GM18511 (cell line): ENCODE data around the gene ZKSCAN2.

Experiments used
- ATAC-seq: cut with Tn5 transposase; IDR thresholded peaks from one replicate; pipeline ENCODE4 v1.9.1; 2021; ENCODE audit warnings: mild to moderate bottlenecking, moderate library complexity; ENCODE audit not compliant: unreplicated experiment

Gene ZKSCAN2

GRCh38 chr16:25224731-25225319, 32.8 kb downstream of the ZKSCAN2 start:
- no peak for ATAC-seq

- no peak for ATAC-seq
These were observed 33.7 kb downstream of the ZKSCAN2 start for GRCh38 chr16:25223964-25224363.

- no peak for ATAC-seq
These were observed 34.7 kb downstream of the ZKSCAN2 start for GRCh38 chr16:25222959-25223358.

GRCh38 chr16:25219070-25219737, 38.4 kb downstream of the ZKSCAN2 start:
- ATAC-seq, result no peak

GRCh38 chr16:25217921-25218320, 39.7 kb downstream of the ZKSCAN2 start:
- ATAC-seq, result no peak

- ATAC-seq, result no peak
These were observed 40.5 kb downstream of the ZKSCAN2 start for GRCh38 chr16:25217112-25217511.

GRCh38 chr16:25213709-25214397, 43.8 kb downstream of the ZKSCAN2 start:
- ATAC-seq, result no peak

GRCh38 chr16:25212636-25213035, 45.0 kb downstream of the ZKSCAN2 start:
- ATAC-seq, result no peak

GRCh38 chr16:25210758-25211157, 46.9 kb downstream of the ZKSCAN2 start:
- ATAC-seq, result no peak

GRCh38 chr16:25199457-25199856, 58.2 kb downstream of the ZKSCAN2 start:
- ATAC-seq, result no peak

GRCh38 chr16:25198021-25198420, 59.6 kb downstream of the ZKSCAN2 start:
- no peak for ATAC-seq

- no peak for ATAC-seq
These were observed 63.3 kb downstream of the ZKSCAN2 start for GRCh38 chr16:25194273-25194878.

GRCh38 chr16:25192096-25192495, 65.5 kb downstream of the ZKSCAN2 start:
- no peak for ATAC-seq

- ATAC-seq, result no peak
These were observed 68.3 kb downstream of the ZKSCAN2 start for GRCh38 chr16:25189305-25189704.

GRCh38 chr16:25187491-25187795, 70.2 kb downstream of the ZKSCAN2 start:
- no peak for ATAC-seq
